SIG-M5 (cell line): Measurements from ENCODE around the gene DOCK8.

Experiments
- DNase-seq: peaks from one replicate; lab custom pipeline; 2025; lab: John Stamatoyannopoulos, UW

DOCK8 gene

DNA sequence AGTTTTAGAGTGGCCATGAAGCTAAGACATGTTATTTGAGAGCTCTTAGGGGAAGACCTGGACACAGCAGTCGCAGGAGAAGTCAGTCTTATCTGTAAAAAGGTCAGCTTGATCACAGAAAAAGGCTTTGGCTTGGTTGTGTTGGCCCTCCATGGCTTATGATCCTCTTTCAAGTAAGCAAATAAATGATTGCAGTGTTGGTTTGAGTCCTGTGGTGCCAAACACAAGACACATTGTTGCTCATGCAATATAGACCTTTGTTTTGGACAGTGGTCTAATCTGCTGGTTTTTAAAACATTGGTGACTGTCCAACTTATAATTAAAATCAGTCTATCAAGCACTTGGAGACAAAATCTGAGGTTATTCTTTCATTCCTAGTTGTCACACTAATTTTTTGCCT is 54.0 kb downstream of the DOCK8 start:
- no peak for DNase-seq

DNA sequence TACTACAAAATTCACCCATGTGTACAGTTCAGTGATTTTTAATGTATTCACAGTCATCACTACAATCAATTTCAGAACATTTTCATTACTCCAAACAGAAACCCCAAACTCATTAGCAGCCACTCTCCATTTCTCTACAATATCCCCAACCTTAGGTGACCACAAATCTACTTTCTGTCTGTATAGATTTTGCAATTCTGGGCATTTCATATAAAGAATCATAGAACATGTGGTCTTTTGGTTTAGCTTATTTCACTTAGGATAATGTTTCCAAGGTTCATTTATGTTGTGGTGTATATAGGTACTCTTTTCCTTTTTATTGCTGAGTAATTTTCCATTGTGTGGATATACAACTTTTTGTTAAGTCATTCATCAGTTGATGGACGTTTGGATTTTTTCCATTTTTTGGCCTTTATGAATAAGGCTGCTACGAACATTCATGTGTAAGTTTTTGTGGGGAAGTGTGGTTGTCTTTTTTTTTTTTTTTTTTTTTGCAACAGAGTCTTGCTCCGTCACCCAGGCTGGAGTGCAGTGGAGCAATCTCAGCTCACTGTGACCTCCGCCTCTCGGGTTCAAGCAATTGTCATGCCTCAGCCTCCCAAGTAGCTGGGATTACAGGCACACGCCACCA is 54.5 kb downstream of the DOCK8 start:
- DNase-seq = no peak

DNA sequence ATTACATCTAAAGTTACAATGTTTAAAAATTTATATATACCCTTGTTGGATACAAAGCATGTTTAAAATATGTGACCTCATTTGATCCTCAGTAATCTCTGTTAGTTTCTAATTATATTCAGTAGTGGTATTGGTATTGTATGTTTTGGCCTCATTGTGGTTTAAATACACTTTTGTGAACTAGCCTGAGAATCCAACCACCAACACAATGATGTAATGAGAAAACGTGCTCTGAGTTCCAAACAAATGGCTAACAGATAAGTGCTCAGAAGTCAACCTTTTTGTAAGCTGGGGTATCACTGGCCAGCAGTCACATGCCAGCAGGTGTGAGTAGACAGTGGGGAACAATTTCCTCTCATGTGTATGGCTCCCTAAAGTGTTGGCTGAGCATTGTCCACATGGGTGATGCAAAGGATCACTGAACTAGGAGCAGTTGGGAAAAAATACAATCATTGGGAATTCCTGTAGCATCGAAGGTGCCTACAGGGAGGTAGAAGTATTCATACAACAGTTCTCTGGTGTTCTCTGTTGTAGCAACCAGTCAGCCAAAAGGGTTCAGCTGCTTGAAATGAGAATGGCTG is 56.1 kb downstream of the DOCK8 start:
- DNase-seq = no peak

DNA sequence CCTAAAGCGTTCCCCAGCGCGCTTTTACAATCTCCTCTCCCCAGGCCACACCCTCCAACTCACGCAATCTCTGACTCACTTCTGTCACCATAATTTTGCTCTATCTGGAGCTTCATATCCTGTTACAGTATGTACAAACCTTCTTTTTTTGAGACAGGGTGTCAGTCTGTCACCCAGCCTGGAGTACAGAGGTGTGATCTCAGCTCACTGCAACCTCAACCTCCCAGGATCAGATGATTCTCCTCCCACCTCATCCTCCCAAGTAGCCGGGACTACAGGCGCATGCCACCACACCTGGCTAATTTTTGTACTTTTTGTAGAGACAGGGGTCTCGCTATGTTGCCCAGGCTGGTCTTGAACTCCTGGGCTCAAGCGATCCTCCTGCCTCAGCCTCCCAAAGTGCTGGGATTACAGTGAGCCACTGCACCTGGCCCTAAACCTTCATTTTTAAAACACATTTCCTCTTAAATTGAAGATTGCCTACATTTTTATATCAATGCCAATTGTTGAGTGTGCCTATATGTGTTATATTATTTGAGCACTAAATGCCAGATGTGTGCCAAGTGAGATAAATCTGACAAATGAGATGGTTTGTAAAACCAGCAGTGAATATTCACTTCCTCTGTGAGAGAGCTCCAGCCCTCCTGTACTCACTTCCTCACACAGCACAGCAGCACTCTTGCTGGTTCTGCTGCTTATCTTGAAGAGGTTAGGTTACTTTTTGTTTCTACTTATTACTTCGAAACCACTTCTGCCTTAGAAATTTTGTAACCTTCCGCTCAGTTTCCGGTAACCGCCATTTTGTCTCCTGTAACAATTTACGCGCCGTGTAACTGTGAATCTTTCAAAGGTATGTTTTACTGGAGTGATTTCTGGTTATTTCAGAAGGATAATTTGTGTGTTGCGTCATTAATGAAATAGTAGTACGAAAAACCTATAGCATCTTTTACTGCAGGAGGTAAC is 57.9 kb downstream of the DOCK8 start:
- peak; percentile 96 for DNase-seq

DNA sequence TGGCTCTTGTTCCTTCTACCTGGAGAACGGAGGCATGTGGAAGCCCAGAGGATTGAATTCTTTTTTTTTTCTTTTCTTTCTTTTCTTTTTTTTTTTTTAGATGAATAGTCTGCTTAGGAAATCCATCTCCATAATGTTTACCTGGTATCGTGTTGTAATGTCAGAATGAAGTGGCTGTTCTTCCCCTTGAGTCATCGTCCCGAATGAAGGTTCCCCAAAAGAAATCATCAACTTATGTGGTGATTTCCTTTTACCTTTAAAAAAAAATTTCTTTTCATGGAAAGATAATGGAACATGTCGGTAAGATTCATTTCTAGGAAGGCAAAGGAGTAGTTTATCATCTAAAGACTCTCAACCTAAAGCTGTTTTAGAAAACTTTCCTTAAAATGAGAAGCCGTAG is 59.7 kb downstream of the DOCK8 start:
- DNase-seq = no peak

DNA sequence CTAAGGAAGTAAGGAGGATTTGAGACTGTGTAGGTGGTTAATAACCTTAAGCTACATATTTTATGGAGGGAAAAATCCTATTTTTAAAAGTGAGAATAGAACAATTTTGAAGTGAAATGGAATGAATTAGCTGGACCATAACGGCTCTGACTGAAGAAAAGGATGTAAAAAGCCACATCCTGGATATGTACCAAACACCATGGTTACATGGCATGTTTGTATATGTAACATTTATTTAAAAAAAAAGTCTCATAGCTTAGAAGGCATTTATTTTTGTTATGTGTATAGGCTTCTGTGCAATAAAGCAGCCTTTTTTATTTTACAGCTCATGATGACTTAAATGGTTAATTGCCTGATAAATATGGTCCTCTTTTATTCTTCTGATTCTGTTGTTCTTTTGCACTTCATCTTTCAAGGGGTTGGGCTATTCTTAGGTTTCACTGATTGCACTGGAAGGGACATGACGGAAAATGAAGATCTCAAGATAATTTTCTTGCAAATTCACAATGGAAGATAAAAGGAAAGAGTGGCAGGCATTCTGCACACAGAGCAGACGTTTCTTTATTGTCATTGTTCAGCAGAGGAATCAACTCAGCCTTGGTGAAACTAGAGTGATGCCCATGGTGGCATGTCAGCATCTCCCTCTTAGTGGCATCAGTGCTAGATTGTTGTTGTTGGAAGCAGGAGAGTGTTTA is 63.1 kb downstream of the DOCK8 start:
- no peak for DNase-seq

DNA sequence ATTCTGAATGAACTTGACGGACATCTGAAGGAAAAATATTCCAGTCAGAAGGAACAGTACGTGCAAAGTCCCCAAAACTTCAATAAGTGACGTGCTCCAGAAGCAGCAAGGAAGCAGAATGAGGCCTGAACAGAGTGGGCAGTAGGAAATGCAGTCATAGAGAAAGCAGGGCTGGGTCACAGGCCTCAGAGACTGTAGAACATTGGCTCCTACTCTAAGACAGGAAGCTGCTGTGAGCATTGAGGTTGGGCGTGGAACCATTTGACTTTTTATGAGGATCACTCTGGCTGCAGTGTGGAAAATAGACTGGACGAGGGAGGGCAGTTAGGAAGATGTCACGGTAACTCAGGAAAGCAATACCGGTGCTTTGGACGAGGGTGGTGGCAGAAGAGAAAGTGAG is 64.0 kb downstream of the DOCK8 start:
- no peak for DNase-seq

DNA sequence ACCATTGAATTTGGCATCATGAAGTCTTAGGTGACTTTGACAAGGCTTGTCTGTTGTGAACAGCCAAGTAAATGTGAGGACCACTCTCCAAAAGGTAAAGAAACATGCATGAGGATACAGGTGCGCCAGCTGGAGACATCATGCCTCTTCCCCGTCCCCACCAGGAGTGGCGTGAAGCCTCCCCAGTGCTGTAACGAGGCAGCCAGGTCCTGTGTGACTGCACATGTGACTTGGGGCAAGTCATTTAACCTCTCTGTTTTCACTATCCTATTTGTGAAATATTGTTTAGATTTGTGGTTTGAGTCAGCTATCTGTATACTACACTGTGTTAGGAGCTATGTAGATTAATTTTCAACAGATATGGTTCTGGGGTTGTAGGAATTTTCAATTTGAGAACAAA is 65.0 kb downstream of the DOCK8 start:
- no peak for DNase-seq

DNA sequence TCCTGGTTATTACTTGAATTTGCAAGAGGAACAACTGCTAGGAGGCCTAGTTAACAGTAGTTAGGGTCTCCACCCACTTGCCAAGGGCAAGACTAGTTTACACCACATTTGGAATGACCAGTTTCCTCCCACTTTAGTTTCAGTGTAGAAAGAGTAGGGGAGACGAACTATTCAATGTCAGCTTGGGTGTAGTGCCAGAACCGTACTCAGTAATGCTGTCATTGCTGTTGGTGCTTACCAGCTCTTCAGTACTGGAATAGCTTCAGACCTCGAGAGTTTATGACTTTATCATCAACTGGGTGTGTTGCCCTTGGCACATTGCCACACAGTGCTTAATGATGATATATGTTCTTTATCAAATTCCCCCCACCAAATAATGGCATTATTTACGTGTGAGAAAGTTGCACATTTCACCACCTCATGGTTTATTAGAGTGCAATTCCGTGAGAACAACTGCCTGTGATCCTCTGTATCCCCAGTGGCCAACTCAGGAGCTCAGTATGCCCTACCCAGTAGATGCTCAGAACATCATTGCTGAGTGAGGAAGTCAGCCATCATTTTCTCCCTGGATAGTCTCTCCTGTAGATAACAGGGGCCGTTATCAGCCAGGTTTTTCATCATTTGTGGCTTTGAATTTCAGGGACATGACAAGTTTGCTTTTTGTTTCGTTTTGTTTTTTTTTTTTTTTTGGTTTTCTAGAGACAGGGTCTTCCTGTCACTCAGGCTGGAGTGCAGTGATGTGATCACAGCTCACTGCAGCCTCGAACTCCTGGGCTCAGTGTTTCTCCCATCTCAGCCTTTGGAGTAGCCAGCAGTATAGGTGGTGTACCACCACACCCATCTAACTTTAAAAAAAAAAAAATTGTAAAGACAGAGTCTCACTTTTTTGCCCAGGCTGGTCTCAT is 67.3 kb downstream of the DOCK8 start:
- no peak for DNase-seq

DNA sequence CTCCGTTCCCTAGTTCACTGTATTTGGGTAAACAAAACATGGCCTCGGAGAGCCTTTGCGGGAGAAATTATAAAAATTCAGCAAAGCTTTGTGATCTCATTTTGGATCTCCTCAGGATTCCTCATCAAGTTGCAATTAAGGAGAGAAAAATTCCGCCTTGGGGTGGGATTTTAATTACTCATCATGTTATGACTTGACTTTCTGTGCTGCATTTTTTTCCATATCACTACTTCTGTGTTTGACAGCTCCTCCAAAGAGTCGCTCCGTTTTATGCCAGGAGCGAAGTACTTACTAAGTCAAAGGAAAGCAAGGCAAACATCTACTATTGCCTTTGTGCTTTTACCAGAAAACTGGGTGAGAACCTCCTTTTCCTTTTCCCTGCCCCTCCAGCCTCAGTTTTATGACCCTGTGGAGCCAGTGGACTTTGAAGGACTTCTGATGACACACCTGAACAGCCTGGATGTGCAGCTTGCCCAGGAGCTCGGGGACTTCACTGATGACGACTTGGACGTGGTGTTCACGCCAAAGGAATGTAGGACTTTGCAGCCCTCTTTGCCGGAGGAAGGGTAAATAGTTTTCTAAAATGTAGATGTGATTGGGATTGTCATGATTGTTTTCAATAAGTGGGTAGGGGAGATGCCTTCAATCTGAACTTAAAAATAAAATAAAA is 71.5 kb downstream of the DOCK8 start:
- DNase-seq = no peak

DNA sequence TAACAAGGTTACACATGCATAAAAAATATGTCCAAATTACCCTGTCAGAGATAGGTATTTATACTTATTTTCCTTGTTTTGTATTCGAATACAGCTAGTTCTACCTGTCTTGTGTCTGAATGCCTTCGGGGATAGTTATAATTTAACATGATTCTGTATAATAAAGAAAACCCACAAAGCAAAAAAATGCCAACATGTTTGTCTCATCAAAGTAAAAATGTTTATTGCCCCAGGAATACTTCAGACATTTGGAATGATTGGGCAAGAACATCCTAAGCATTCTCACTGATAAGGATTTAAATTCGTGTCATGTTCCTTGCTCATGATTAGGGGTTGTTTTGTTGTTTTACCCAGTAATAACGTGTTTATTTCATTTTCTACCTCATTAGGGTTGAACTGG is 74.5 kb downstream of the DOCK8 start:
- DNase-seq = no peak

DNA sequence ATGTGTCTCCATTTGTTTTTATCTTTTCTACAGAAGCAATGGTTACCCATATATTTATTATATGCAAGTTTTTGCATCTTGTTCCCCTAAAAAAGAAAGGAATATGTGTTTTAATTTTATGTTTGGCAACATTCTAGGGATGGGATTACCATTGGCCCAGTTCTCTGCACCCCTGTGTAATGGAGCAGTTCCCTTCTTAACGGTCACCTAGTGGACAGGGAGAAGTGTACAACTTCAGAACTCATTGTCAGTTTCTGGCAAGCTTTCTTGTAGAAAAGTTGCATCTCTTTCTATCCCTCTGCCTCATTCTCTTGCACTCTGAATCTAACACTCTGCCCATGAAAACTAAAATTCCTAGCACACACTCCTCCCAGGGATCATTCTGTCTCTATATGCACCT is 78.2 kb downstream of the DOCK8 start:
- no peak for DNase-seq

DNA sequence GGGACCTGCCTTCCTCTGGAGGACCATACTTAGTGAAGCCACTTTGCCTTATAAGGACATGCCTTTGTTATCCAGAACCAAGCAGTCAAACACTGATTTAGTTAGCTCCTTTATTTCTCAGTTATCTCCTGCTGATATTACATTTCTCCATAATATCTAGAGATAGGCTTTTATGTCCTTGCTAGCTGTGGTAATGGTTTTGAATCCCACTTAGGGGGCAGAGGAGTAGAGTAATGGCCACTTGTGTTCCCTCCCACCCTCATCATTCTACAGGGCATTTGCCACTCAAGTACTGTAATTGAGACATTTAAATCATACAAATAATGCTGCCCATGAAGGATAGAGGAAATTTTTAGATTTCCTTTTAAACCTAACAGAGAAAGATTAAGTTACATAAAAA is 80.9 kb downstream of the DOCK8 start:
- DNase-seq = no peak

DNA sequence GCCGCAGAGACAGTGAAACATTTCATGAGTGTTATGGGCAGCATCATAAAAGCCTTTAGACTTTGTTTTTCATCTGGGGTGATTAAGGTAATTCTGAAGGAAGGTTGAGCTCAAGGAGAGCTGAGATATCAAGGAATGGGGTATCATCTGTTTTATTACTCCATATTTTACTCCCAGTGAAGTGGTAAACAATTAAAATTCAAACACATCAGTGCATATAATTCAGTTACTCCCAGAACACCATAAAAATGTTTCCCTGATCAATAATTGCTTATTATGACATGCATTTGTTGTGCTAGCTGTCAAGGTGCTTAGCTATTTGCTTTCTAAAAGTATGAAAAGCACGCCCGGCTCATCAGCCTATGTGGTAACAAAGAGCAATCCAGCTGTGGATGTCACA is 81.7 kb downstream of the DOCK8 start:
- DNase-seq = no peak

DNA sequence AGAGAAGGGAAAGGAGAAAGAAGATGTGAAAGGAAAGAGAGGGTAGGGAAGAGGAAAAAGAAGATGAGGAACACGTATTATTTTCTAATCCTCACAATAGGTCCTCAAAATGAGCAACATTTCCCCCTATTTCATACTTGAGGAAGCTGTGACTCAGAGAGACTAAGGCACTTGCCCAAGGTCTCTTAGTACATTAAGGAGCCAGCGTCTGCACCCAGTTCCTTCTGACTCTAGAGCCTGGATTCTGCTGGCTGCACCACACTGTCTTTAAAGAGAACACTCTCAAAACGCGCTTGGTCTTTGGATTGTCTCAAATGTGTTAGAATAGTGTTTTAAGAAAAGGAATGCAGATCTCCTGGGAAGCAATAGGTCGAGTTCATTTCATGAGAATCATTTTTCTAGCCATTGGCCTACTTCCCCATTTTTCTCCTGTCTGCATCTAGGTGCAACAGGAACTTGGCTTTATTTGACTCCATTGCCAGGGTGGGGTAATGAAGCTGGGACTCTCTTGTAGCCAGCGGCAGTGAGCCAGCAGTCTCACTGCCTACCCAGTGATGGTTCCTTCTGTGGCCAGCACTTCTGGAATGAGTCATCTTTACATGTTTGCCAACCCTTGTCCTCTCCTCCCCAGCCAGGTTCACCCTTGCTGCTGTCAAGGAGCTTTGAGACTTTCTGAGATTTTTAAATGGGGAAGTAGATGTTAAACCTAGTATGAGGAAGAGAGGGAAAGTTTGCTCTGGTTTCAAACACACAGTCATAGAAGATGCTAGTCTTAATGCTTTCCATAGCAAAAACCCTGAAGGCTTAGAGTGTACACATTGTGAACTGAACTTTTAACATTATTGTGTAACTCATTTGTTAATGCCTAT is 82.7 kb downstream of the DOCK8 start:
- peak; percentile 86 for DNase-seq

DNA sequence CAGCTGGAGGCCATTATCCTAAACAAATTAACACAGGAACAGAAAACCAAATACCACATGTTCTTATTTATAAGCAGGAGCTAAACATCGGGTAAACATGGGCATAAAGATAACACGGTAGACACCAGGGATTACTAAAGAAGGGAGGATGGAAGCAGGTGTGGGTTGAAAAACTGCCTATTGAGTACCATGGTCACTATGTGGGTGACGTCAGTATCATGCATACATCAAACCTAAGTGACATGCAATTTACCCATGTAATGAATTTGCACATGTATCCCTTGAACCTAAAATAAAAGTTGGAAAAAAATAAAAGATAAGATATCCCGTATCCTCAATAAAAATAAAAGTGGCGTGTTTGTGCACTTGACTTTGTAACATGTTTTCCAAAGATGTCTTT is 88.8 kb downstream of the DOCK8 start:
- no peak for DNase-seq

DNA sequence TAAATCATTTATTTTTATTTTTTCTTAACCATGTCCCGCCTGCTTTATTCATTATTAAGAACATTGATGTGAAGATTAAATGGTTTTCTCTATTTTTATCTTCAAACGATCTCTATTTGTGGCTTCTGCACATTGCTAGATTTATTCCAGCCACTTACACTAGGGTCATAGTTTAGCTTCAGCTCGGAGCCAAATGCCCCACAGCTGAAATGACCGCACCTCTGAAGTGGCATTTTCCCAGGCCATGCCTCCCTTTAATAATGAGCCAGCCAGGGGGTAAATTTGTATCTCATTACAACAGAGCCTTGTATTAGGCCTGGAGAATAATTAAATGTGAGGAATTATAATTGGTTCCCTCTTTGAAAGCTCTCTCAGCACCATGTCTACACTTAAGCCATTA is 89.4 kb downstream of the DOCK8 start:
- no peak for DNase-seq

DNA sequence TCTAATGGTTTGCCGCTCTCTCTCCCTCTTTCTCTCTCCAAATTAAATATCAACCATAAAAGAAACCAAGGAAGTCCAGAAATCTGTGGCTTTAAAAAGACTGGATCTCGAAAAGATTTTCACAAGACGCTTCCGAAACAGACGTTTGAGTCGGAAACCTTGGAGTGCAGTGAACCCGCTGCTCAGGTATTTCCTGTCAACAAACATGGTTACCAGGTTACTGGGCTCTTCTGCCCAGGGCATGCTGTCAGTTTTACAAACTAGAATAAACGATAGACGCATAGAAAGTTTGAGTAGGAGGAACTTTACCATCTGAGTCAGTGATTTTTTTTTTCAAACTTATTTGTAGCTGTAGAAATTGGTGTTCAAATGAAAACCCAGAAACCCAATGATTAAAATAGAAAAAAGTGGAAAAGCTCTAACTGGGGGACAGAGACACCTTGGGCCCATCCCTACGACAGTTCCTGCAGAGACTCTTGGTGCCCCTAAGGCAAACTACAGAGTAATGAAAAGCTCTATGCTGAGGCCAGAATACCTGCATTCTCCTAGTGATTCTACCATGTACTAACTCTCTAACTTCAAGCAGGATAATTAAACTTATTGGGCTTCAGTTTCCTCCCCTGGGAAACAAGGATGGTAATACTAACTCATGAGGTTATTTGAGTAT is 90.0 kb downstream of the DOCK8 start:
- DNase-seq = no peak

DNA sequence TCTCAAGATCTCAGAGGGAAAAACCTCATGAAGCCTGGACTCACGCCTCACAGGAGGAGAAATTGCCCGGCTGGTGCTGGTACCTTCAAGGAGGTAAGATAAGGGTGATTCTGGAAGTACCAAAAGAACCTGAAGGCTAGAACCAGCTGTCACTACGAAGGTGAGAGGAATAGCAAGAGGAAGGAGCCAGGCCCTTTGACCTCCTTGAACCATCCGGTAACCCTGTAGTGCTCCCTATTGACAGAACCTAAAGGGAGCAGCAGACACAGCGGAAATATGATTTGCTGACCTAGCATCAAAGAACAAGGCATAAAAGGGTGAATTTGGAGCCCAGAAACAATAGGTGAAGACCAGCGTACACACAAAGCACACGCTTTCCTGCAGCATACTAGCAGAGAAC is 92.2 kb downstream of the DOCK8 start:
- no peak for DNase-seq
